HUDEP-2 (cell line): ENCODE measurements around the gene SIGLEC8.
"Not testable (repeated sequence)": the region's sequence is repeated elsewhere in the genome, so short reads cannot be mapped to it uniquely, and the experiment has no call there.

Experiments used
- DNase-seq, 76 experiments: peaks; one replicate each; lab custom pipeline; 2025; ENCODE audit not compliant: unreplicated experiment in 76 of 76; lab: John Stamatoyannopoulos, UW

SIGLEC8 gene

GRCh38 chr19:51458051-51458645 lies at the start of gene SIGLEC8:
Gene SIGLEC8, minus strand, starts transcription at chr19:51458454. Its CDS starts 67 bp downstream, at chr19:51458387.
- no peak for DNase-seq

DNA sequence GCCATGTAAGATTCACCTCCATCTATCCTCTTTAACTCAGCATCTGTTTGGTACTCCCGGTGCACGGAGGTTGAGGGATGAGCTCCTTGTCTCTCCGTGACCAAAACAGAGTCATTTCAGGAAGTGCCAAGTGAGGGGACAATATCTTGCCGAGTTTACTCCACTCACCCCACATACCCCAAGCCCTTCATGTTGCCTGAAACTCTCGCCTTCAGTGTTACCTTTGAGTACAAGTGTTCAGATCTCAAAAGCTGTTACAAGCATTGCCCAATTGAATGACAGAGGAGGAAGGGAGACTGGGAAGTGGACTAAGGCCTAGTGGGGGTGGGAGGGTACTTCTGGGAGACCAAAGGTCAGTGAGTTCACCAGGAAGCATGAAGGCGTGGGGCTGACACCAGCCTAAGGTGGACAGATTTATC lies 49.4 kb upstream of the SIGLEC8 start:
- peak in 4 of 76 experiments; percentile 21 to 38 (median 33) for DNase-seq

- peak in 1 of 76 experiments; percentile 9 for DNase-seq
Measured at GRCh38 chr19:51507192-51507591, 48.9 kb upstream of the SIGLEC8 start.

DNA sequence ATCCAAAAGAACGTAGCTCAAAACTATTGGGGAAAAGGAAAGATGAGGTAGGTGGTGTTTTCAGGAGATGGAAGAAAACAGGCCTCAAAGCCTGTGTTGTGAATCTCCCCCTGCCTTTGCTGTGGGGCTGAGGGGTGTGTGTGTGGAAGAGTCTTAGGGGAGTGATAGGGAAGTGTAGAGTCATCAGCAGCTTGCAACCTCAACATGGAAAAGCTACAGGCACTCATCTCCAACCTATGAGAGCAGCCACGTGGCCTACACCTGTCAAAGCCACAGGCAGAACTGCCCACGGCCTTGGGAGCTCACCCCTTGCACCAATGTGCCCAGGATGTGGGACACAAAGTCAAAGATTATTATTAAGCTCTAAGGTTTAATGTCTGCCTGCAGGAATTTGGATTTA lies 47.6 kb upstream of the SIGLEC8 start:
- DNase-seq, result no peak

DNA sequence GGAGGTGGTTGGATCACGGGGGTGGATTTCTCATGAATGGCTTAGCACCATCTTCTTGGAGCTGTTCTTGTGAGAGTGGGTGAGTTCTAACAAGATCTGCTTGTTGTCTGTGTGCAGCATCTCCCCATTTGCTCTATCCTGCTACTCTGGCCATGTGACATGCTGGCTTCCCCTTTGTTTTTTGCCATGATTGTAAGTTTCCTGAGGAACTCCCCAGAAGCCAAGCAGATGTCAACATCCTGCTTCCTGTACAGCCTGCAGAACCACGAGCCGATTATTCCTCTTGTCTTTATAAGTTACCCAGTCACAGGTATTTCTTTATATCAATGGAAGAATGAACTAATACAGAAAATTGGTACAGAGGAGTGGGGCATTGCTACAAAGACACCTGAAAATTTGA lies 45.6 kb upstream of the SIGLEC8 start:
- DNase-seq, result no peak

DNA sequence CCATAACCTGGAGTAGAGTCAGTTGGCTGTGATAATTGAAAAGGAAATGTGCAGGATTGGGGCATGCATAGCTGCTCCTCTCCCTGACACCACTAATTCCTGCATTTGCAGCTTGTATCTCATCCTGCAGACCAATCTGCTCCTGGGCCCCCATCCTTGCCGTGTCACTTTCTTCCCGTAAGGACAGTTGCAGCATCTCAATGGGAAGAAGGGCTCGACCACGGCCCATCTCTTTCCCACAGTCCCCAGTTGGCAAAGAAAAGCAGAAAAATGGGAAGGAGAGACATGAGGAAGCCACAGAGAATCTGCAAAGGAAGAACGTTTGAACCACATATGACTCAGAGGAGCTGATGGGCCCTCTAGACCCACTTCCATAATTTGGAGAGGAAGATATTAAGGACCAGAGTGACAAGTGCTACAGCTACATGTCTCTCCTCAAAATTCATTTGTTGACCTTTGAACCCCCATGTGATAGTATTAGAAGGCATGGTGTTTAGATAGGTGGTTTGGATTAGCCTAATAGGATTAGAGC lies 45.1 kb upstream of the SIGLEC8 start:
- DNase-seq, result no peak

GRCh38 chr19:51501594-51502263 lies 43.5 kb upstream of the SIGLEC8 start, which contains the start of gene SIGLEC12:
Gene SIGLEC12, minus strand, starts transcription at chr19:51501800. Its CDS starts 67 bp downstream, at chr19:51501733.
- DNase-seq, result no peak

- not testable (repeated sequence) for DNase-seq
Measured at GRCh38 chr19:51500931-51501330, 42.7 kb upstream of the SIGLEC8 start.

DNA sequence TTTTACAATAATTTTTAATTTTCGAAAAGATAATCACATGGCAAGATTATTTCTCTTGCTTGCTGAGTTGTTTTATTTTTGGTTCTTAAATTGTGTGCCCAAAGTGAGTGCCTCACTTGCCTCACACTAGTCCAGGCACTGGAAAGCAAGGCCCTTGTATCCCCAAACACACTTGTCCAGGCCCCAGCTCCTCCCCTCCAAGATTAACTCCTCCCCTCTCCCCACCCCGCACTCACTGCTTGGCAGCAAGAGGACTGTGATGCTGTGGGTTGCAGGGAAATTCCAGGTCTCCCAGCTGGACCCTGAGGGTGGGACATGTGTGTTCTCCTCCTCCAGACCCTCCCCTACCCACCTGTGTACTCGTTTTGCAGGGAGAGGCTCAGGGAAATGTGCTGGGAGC lies 39.4 kb upstream of the SIGLEC8 start:
- no peak for DNase-seq

- no peak for DNase-seq
Measured at GRCh38 chr19:51493776-51494175, 35.5 kb upstream of the SIGLEC8 start.

DNA sequence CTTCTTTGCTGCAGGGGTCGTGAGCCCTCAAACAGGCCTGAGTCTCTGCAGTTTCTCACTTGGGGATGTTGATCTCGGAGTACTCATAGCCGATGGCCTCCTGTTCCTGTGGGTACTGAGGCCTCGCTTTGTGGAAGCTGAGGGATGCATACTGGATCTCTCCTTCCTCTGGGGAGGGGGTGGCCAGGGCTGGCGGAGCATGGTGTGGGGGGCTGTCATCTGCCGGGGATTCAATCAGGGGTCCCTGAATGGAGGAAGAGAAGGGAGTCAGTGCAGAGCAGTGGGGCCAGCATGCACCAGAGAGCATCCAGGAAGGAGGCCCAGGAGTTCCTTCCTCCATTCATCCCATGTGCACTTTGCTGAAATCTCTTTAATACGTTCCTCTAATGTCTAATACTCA lies 33.3 kb upstream of the SIGLEC8 start:
- no peak for DNase-seq

DNA sequence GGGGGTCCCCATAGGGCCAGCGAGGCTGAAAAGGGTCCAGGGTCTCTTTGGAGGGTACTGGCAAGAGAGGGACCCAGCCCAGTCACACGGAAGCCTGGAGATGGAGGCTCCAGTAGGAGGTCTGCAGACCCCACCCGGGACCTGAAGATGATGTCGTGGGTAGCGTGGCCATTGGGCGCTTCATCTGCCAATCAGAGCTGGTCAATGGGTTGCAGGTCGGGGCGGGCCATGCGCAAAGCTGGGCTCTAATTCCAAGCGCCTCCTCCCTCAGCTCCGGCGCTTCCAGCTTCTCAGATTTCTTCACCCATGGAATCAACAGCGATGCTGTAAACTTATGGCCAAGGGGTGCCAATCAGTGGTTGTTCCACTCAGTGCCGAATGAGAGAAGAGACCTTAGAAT lies 32.4 kb upstream of the SIGLEC8 start:
- no peak for DNase-seq

DNA sequence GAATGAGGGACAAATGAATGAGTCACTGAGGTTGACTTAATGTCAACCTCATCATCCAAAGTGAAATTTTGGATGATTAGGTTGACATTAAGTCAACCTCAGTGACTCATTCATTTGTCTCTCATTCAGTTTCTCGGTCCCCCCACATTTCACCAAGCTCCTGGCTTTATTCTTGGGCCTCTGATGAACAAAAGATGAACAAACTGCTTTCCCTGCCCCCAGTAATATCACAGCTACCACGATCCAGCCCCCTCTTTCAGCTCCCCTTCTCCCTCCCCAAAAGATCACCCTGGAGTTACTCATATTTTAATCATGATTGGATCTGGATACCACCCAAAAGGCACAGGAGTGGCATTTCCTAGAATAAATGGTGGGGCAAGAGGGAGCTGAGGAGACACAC lies 30.9 kb upstream of the SIGLEC8 start:
- DNase-seq, result no peak

- no peak for DNase-seq
Measured at GRCh38 chr19:51488491-51488890, 30.2 kb upstream of the SIGLEC8 start.

DNA sequence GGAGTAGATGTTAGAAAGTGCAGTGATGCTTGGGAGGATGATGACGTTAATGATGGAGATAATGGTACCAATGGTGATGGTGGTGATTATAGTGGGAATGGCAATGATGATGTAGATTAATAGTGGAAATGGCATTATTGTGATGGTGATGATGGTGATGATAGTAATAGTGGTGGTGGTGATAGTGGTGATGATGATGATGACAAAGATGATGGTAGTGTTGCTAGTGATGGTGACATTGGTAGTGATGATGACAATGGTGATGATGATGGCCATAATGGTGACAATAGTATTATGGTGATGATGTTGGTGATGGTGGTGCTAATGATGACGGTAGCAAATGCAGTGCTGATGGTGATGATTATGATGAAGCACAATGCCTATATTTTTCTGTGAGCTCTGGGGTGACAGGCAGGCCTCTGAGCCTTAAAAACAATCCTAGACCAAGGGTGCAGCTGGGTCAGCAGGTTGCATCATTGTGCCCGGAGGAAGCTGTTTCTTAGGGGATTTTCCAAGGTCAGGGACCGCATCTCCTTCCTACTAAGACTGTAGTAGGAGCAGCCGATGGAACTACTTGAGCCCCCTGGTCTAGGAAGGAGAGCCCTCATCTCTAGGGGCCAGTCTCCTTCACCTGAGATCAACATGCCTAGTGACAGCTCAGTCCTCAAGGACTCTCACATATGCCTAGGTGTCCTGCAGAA lies 27.9 kb upstream of the SIGLEC8 start:
- no peak for DNase-seq

- peak in 40 of 76 experiments; percentile 9 to 57 (median 26) for DNase-seq
Measured at GRCh38 chr19:51480590-51480989, 22.3 kb upstream of the SIGLEC8 start.

- DNase-seq, result no peak
Measured at GRCh38 chr19:51479531-51480331, 21.5 kb upstream of the SIGLEC8 start.

- no peak for DNase-seq
Measured at GRCh38 chr19:51478381-51479234, 20.4 kb upstream of the SIGLEC8 start, which contains the start of gene CEACAM18. Gene CEACAM18, plus strand, starts transcription at chr19:51478539.

DNA sequence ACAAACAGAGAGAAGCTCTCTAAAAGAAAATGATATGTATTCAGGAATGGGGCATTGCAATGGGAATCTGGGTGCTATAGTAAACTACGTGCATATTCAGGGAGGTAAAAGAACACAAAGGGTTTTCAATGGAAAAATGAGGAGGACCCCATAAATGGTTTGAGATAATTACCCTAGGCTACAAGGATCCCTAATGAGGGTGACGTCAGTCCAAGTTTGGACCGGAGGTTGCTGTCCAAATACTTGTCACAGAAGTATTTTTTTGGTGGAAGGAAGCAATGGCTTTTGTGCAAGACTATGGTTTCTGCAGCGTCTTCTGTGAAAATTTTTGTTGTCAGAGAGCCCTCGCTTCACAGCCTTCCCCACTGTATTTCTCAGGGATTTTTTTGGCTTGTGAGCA lies 19.1 kb upstream of the SIGLEC8 start:
- DNase-seq, result no peak

- no peak for DNase-seq
Measured at GRCh38 chr19:51476164-51476563, 17.9 kb upstream of the SIGLEC8 start.
